ENCODE data around the gene TBC1D9.

The TBC1D9 gene

GRCh38 chr4:140738139-140738538, 18.0 kb downstream of the TBC1D9 start:
- no peaks in the 10 kb centered on the region for H3K9me2 ChIP-seq (replicated peaks; ENCODE audit: insufficient read depth, low read length)
- no peak for DNase-seq
- H3K27ac ChIP-seq (ENCODE audit: low read length): no peak overlapping the region
- no peak overlapping the region for H3K4me3 ChIP-seq (ENCODE audit: low read length)
- TF ChIP-seq CTCF (IDR thresholded peaks at IDR 0.05; ENCODE audit: low read length): no peak
- no peak for TF ChIP-seq EZH2 (optimal IDR thresholded peaks at IDR 0.05; ENCODE audit: low read depth, low read length)
- TF ChIP-seq EZH2phosphoT487 (IDR thresholded peaks at IDR 0.05; ENCODE audit: low read length): no peak
- peaks cover 12% of the 10 kb centered on the region for H3K4me1 ChIP-seq (ENCODE audit: low read length)
- no peaks in the 10 kb centered on the region for H3K36me3 ChIP-seq (replicated peaks; ENCODE audit: insufficient read depth, low read length)
- peaks cover 13% of the 10 kb centered on the region for H3F3A ChIP-seq (ENCODE audit: insufficient read depth, low read length)
- H3K4me2 ChIP-seq (ENCODE audit: low read depth, low read length): no peak overlapping the region
- H3K9ac ChIP-seq (ENCODE audit: low read length): no peak overlapping the region
- no peak overlapping the region for H2AFZ ChIP-seq (ENCODE audit: low read length)
- H3K27me3 ChIP-seq (replicated peaks; ENCODE audit: insufficient read depth, low read length): no peaks in the 10 kb centered on the region
- H3K79me2 ChIP-seq (ENCODE audit: low read length): peaks cover 66% of the 10 kb centered on the region
- no peaks in the 10 kb centered on the region for H3K9me3 ChIP-seq (replicated peaks; ENCODE audit: insufficient read depth, low read length)
- no peaks in the 10 kb centered on the region for H4K20me1 ChIP-seq (ENCODE audit: insufficient read depth, low read length)

GRCh38 chr4:140736669-140737343, 19.4 kb downstream of the TBC1D9 start:
- H3K9me3 ChIP-seq (replicated peaks; ENCODE audit: insufficient read depth, low read length): no peaks in the 10 kb centered on the region
- DNase-seq: no peak
- H3K36me3 ChIP-seq (replicated peaks; ENCODE audit: insufficient read depth, low read length): no peaks in the 10 kb centered on the region
- H3F3A ChIP-seq (ENCODE audit: insufficient read depth, low read length): peaks cover 2% of the 10 kb centered on the region; the same call in 1 of the 2 replicates
- H3K4me2 ChIP-seq (ENCODE audit: low read depth, low read length): no peak overlapping the region
- H2AFZ ChIP-seq (ENCODE audit: low read length): no peak overlapping the region
- TF ChIP-seq EZH2 (optimal IDR thresholded peaks at IDR 0.05; ENCODE audit: low read depth, low read length): no peak
- TF ChIP-seq CTCF (IDR thresholded peaks at IDR 0.05; ENCODE audit: low read length): no peak
- TF ChIP-seq EZH2phosphoT487 (IDR thresholded peaks at IDR 0.05; ENCODE audit: low read length): no peak
- H3K27ac ChIP-seq (ENCODE audit: low read length): no peak overlapping the region
- no peaks in the 10 kb centered on the region for H3K9me2 ChIP-seq (replicated peaks; ENCODE audit: insufficient read depth, low read length)
- H3K9ac ChIP-seq (ENCODE audit: low read length): no peak overlapping the region
- no peak overlapping the region for H3K4me3 ChIP-seq (ENCODE audit: low read length)
- H3K27me3 ChIP-seq (replicated peaks; ENCODE audit: insufficient read depth, low read length): no peaks in the 10 kb centered on the region
- no peaks in the 10 kb centered on the region for H4K20me1 ChIP-seq (ENCODE audit: insufficient read depth, low read length)
- H3K79me2 ChIP-seq (ENCODE audit: low read length): peaks cover 72% of the 10 kb centered on the region
- H3K4me1 ChIP-seq (ENCODE audit: low read length): peaks cover 2% of the 10 kb centered on the region

GRCh38 chr4:140735779-140736391, 20.3 kb downstream of the TBC1D9 start:
- H3K4me3 ChIP-seq (ENCODE audit: low read length): no peak overlapping the region
- no peak for TF ChIP-seq EZH2phosphoT487 (IDR thresholded peaks at IDR 0.05; ENCODE audit: low read length)
- no peak for TF ChIP-seq EZH2 (optimal IDR thresholded peaks at IDR 0.05; ENCODE audit: low read depth, low read length)
- no peak for TF ChIP-seq CTCF (IDR thresholded peaks at IDR 0.05; ENCODE audit: low read length)
- no peaks in the 10 kb centered on the region for H4K20me1 ChIP-seq (ENCODE audit: insufficient read depth, low read length)
- peaks cover 63% of the 10 kb centered on the region for H3K79me2 ChIP-seq (ENCODE audit: low read length)
- H3K9me3 ChIP-seq (replicated peaks; ENCODE audit: insufficient read depth, low read length): no peaks in the 10 kb centered on the region
- no peak overlapping the region for H3K27ac ChIP-seq (ENCODE audit: low read length)
- no peaks in the 10 kb centered on the region for H3F3A ChIP-seq (ENCODE audit: insufficient read depth, low read length)
- H3K36me3 ChIP-seq (replicated peaks; ENCODE audit: insufficient read depth, low read length): no peaks in the 10 kb centered on the region
- H3K9ac ChIP-seq (ENCODE audit: low read length): no peak overlapping the region
- no peak overlapping the region for H2AFZ ChIP-seq (ENCODE audit: low read length)
- H3K9me2 ChIP-seq (replicated peaks; ENCODE audit: insufficient read depth, low read length): no peaks in the 10 kb centered on the region
- H3K4me1 ChIP-seq (ENCODE audit: low read length): no peaks in the 10 kb centered on the region
- no peaks in the 10 kb centered on the region for H3K27me3 ChIP-seq (replicated peaks; ENCODE audit: insufficient read depth, low read length)
- no peak overlapping the region for H3K4me2 ChIP-seq (ENCODE audit: low read depth, low read length)
- DNase-seq: no peak

Data from MM.1S (cell line).